ENCODE results near the gene ASH1L. TPM values are rescaled to one million over a fixed set of nuclear protein-coding genes. Genes with fewer than 3 reads are reported as not detected.
A peak's percentile ranks its signal among the peaks of the same experiment; 100 is the strongest.

Gene ASH1L
- total and polyA plus RNA-seq, 3 donors from 2014 or later, result 20.6 to 93.0 (median 87.6) TPM

- Histone ChIP-seq H3K4me3 (no peak overlapping the region), H3K4me1 (no peaks in the 10 kb centered on the region), H3K27ac (no peak overlapping the region), H3K27me3 (no peaks in the 10 kb centered on the region), H3K36me3 (ENCODE audit: low read depth, missing control alignments) (no peaks in the 10 kb centered on the region), H3K9me3 (no peaks in the 10 kb centered on the region)
- intact Hi-C loops (cut with DNase I; ENCODE audit: low total_unique reads), result no loop called here
- DNase-seq, result no peak
- TF ChIP-seq, protein P1, sequence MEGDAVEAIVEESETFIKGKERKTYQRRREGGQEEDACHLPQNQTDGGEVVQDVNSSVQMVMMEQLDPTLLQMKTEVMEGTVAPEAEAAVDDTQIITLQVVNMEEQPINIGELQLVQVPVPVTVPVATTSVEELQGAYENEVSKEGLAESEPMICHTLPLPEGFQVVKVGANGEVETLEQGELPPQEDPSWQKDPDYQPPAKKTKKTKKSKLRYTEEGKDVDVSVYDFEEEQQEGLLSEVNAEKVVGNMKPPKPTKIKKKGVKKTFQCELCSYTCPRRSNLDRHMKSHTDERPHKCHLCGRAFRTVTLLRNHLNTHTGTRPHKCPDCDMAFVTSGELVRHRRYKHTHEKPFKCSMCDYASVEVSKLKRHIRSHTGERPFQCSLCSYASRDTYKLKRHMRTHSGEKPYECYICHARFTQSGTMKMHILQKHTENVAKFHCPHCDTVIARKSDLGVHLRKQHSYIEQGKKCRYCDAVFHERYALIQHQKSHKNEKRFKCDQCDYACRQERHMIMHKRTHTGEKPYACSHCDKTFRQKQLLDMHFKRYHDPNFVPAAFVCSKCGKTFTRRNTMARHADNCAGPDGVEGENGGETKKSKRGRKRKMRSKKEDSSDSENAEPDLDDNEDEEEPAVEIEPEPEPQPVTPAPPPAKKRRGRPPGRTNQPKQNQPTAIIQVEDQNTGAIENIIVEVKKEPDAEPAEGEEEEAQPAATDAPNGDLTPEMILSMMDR (IDR thresholded peaks at IDR 0.05), result no peak
- no peak for TF ChIP-seq POLR2A (IDR thresholded peaks at IDR 0.05)
Measured at GRCh38 chr1:155485945-155486344, 76.7 kb downstream of the ASH1L start.

- H3K4me1 ChIP-seq, result no peaks in the 10 kb centered on the region
- intact Hi-C loops (cut with DNase I; ENCODE audit: low total_unique reads), result no loop called here
- WGBS, 2 donors, result 95 to 96% methylated on average over 4 of the region's 4 CpGs
- H3K27ac ChIP-seq, result no peak overlapping the region
- H3K9me3 ChIP-seq, result no peaks in the 10 kb centered on the region
- TF ChIP-seq, protein P1 (IDR thresholded peaks at IDR 0.05), result no peak
- no peak for TF ChIP-seq POLR2A (IDR thresholded peaks at IDR 0.05)
- no peaks in the 10 kb centered on the region for H3K27me3 ChIP-seq
- no peak overlapping the region for H3K4me3 ChIP-seq
- DNase-seq, result no peak
- H3K36me3 ChIP-seq (ENCODE audit: low read depth, missing control alignments), result no peaks in the 10 kb centered on the region
Measured at GRCh38 chr1:155485222-155485621, 77.4 kb downstream of the ASH1L start.

GRCh38 chr1:155481741-155482241, 80.8 kb downstream of the ASH1L start:
- WGBS, 2 donors, result 77 to 82% methylated on average over 2 of the region's 2 CpGs
- Histone ChIP-seq H3K27me3 (no peaks in the 10 kb centered on the region), H3K4me3 (no peak overlapping the region), H3K4me1 (no peaks in the 10 kb centered on the region), H3K9me3 (no peaks in the 10 kb centered on the region), H3K36me3 (ENCODE audit: low read depth, missing control alignments) (no peaks in the 10 kb centered on the region), H3K27ac (no peak overlapping the region)
- intact Hi-C loops (cut with DNase I; ENCODE audit: low total_unique reads), result no loop called here
- no peak for DNase-seq
- TF ChIP-seq, protein P1 (IDR thresholded peaks at IDR 0.05), result peak in 1 of 3 experiments; percentile 3
- TF ChIP-seq POLR2A (IDR thresholded peaks at IDR 0.05), result no peak

- 64 to 81% methylated on average over 2 of the region's 2 CpGs for WGBS, 2 donors
Measured at GRCh38 chr1:155479205-155479604, 83.4 kb downstream of the ASH1L start.

More at GRCh38 chr1:155479205-155479604, 83.4 kb downstream of the ASH1L start:
- Histone ChIP-seq H3K4me3 (no peak overlapping the region), H3K27ac (no peak overlapping the region), H3K36me3 (ENCODE audit: low read depth, missing control alignments) (no peaks in the 10 kb centered on the region), H3K27me3 (no peaks in the 10 kb centered on the region), H3K4me1 (no peaks in the 10 kb centered on the region), H3K9me3 (no peaks in the 10 kb centered on the region)
- intact Hi-C loops (cut with DNase I; ENCODE audit: low total_unique reads), result no loop called here
- no peak for TF ChIP-seq POLR2A (IDR thresholded peaks at IDR 0.05)
- TF ChIP-seq, protein P1 (IDR thresholded peaks at IDR 0.05), result no peak
- DNase-seq, result no peak
